Stromal cell of bone marrow (primary cell): ENCODE results near the gene RPP21.
A peak's percentile ranks its signal among the peaks of the same experiment; 100 is the strongest.

Experiments used
- DNase-seq: peaks from one replicate; pipeline ENCODE4 v3.0.0-alpha.2; 2012; ENCODE audit warnings: low read depth

Gene RPP21

GRCh38 chr6:30344868-30345671 lies at the start of gene RPP21:
Gene RPP21, plus strand, starts transcription at chr6:30345156. Its CDS starts 16 bp downstream, at chr6:30345172.
- peak; percentile 64 for DNase-seq

DNA sequence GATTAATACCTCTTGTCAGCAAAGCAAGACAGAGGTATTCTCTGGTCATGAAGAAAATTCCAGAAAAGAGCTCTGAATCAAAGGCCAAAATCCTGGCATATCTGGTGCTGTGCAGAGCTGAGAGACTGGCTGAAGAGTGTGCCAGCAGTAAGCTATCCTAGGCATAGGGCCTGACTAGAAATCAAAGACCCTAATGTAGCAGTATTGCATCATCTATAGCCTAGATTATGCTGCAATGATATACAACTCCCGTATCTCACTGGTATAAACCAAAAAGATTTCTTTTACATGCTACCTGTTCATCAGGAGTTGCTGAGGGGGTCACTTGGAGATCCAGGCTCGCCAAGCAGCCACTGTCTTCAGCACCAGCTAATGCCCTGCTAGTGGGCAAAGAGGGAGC lies 49.1 kb upstream of the RPP21 start:
- no peak for DNase-seq

GRCh38 chr6:30304002-30304401 lies 41.0 kb upstream of the RPP21 start:
- DNase-seq = no peak

DNA sequence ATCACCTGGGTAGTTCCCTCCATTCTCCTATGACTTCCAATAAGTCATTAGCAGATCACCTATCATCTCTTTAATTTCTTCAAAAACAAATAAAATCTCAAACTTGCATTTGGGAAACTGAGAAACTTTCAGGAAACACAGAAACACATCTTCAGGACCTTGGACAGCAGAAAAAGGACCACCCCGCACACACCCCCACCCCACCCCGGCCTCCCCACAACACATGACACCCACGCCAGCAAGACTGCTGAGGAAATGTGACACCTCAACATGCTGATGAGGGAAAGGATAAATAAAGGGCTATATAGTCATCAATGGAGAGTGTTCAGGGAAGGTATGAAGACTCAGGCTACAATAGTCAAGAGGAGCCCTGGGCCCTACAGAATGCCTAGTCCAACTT lies 33.9 kb upstream of the RPP21 start:
- no peak for DNase-seq

DNA sequence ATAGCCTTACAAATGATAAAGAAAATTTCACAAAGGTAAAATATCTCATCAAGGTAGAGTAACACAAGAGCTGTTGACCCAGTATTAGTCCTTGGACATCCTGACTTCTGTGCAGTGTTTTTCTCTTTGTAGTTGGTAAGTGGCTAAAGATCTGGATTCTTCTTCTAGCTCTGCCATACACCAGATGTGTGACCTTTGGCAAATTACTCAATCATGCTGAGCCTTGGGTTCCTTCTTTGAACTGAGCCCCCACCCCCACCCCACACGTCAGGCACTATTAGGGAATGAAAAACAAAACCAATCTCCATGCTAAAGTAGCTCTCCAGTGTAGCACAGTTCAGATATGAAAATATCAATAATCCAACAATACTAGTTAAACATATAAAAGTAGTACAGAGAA lies 33.3 kb upstream of the RPP21 start:
- no peak for DNase-seq

DNA sequence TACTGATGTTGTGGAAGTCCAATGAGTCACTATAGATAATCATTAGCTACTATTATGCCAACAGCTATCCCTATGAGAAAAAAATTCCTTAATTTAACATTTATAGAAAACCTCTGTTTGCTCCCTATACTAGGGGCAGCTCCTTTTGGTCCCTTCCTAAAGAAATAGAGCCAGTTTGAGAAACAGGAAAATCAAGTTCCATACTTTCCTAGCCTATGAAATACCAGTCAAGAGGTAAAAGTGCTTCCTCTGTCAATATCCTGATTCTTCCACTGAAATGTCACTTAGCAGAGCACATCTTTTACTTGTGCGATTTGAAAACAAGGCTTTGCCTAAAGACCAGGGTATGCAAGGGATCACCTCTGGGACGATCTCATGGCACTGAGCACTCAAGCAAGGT lies 32.7 kb upstream of the RPP21 start:
- no peak for DNase-seq

DNA sequence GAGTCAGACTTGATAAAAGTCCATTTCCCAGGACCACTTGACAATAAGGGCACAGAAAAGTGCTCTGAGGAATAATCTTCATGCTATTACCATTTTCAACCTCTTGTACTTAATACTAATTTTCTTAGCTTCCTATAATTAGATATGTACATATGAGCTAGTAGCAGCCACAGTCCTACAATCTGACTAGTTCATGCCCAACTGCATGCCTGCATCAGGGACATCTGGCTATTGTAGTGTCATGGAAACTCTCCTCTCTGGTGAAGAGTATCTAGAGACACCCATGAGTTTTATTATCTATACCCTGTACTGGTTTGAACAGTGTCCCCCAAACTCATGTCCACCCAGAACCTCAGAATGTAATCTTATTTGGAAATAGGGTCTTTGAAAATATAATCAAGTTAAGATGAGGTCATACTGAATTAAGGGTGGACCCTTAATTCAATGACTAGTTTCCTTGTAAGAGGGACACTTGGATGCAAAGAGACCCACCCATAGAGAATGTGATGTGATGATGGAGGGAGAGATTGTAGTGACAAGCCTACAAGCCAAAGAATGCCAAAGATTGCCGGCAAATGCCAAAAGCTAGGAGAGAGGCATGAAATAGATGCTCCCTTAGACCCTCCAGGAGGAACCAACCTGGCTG lies 32.2 kb upstream of the RPP21 start:
- no peak for DNase-seq

- no peak for DNase-seq
These were observed 29.8 kb upstream of the RPP21 start for GRCh38 chr6:30315156-30315555.

- no peak for DNase-seq
These were observed 26.9 kb upstream of the RPP21 start for GRCh38 chr6:30317913-30318589.

DNA sequence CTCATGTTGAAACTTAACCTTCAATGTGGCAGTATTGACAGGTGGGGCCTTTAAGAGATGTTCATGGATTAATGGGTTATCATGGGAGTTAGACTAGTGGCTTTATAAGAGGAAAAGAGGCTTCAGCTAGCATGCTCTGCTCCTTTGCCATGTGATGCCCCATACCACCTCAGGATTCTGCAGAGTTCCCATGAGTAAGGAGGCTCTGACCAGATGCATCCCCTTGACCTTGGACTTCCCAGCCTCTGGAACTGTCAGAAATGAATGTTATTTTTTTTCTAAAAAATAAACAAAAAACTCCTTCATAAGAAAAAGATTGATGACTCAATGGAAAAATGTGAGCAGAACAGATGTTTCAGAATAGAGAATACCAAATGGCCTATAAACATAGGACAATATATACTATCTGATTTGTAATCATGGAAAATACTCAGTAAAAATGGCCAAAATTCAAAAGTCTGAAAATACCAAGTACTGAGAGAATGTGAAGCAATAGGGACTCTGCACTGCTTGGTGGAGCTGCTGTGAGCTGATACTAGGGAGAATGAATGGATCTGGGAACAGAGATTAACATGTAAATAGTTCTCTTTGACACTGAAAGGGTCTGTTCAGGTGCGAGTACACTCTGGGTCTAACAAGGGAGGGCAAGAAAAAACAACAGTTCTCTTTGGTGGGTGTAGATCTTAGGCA lies 25.7 kb upstream of the RPP21 start:
- DNase-seq = no peak

- no peak for DNase-seq
These were observed 23.1 kb upstream of the RPP21 start for GRCh38 chr6:30321692-30322388.

GRCh38 chr6:30322527-30323501 lies 22.1 kb upstream of the RPP21 start:
- DNase-seq = peak; percentile 28

DNA sequence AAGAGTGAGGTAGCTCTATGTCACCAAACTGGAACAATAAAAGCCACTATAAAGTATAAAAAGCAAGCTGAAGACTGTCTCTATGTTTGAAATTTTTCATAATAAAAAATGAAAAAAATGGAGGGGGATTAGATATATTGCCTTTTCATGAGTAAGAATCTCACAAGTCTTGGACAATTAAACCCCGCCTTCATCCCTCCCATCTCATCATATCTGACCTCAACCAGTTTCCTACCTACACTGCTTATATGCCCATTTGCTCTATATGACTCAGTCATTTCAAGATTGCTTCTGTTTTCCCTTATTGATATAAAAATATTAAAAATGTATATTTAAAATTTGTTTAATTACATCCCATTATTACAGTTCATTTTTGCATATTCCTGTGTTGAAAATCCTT lies 21.1 kb upstream of the RPP21 start:
- DNase-seq = no peak

DNA sequence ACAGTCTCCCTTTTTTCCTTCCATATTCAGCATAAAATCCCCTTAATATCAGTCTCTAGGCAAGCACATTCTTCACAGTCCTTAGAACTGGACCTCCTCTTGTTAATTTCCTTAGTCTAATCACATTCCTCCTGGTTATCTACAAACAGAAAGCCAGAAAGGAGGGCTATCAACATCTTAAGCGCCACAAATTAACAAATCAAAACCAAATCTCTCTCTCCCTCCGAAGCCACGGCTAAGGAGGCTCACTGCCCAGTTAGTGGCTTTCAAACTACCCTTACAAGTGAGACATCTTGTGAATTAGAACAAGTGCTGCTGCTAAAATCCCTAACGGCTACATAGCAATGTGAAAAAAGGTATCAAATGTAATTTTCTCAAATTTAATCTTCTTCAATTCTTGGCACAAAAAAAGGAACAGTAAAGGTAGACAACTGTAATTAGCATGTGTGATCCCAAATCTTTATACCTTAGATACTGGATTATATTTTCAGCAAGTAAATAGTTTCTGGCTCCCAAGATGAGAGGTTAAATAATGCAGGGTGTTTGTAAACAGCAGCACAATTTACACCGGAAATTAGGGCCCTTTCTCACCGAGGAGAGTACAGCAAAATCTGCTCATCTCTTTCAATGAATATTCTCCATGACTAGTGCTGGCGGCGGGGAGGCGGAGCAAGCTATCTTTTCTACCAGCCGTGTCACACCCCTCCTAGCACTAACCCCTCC lies 19.6 kb upstream of the RPP21 start:
- DNase-seq = peak; percentile 28

DNA sequence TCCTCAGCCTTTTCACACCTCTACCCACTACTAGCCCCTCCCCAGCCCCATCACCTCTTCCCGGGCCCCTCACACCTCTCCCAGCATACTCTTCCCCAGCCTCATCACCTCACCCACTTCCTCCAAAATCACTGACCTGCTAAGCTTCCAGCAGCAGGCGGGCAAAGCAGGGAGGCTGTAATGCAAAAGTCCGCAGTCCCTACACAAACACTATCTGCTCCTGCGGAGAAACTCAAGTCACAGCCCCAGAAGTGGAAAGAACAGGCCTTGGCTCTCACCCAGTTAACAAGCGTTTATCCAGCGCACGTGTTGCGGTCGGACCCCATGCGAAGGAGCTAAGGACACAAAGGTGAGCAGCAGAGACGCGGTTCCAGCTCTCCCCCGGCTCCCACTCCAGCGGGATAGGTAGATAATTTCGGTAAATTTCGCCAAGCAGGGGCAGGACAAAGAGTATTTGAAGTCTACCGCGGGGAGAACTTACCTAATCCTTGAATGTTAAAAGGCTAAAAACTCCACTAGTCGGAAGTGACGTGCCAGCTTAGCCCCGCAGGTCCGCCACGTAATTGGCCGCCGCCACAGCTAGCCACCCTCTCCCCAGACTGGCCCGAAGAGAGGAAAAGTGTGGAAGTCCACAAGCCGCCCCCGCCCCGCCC lies 19.0 kb upstream of the RPP21 start:
- no peak for DNase-seq

- DNase-seq = peak; percentile 72
These were observed 18.3 kb upstream of the RPP21 start, which contains the start of gene TRIM39 for GRCh38 chr6:30326526-30327231. Gene TRIM39, plus strand, starts transcription at chr6:30326927. Its CDS starts 2,391 bp downstream, at chr6:30329318.

- no peak for DNase-seq
These were observed 17.7 kb upstream of the RPP21 start for GRCh38 chr6:30327232-30327746.

DNA sequence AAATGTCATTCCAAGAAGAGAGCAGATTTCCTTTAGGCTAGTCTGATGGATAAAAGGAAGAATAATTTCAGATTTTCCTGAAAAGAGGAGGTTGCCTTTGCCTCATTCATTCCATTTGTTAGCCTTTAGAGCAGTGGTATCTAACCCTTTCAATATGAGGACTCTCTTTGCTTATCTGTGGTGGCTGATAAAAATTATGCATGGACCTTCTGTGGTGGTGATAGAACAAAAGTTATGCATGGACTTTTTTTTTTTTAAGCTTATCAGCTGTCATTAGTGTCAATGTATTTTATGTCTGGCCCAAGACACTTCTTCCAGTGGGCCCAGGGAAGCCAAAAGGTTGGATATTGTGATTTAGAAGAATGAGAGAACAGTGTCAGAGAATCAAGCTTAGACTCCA lies 16.6 kb upstream of the RPP21 start:
- no peak for DNase-seq
